Left renal pelvis (tissue), 4 donors: ENCODE measurements around the gene LMBR1. TPM values are rescaled to one million over a fixed set of nuclear protein-coding genes. Genes with fewer than 3 reads are reported as not detected.
"Not testable (repeated sequence)": the region's sequence is repeated elsewhere in the genome, so short reads cannot be mapped to it uniquely, and the experiment has no call there.

ENCODE experiments used
- DNase-seq, 4 donors: peaks; one replicate each; pipeline ENCODE4 v3.0.0-alpha.2; 2013; ENCODE audit warnings: low read depth in 4 of 4, low spot score in 3 of 4
- polyA plus RNA-seq, 4 donors: library from polyadenylated mRNA; unstranded; fragments of 120-200 nt; gene quantifications; one replicate each; pipeline ENCODE4 v1.2.1, GENCODE V29; 2013; ENCODE audit not compliant: insufficient read length in 4 of 4

The LMBR1 gene
- polyA plus RNA-seq, 4 donors, result 39.0 to 53.7 (median 47.3) TPM

- no peak for DNase-seq
These were observed 189.1 kb downstream of the LMBR1 start for GRCh38 chr7:156703773-156704482.

- DNase-seq, result no peak
These were observed 189.8 kb downstream of the LMBR1 start for GRCh38 chr7:156703209-156703608.

GRCh38 chr7:156702399-156702798 lies 190.6 kb downstream of the LMBR1 start:
- DNase-seq, result no peak

GRCh38 chr7:156701787-156702186 lies 191.2 kb downstream of the LMBR1 start:
- DNase-seq, result not testable (repeated sequence)

- not testable (repeated sequence) for DNase-seq
These were observed 194.5 kb downstream of the LMBR1 start for GRCh38 chr7:156698512-156698911.

GRCh38 chr7:156697283-156697682 lies 195.7 kb downstream of the LMBR1 start:
- DNase-seq, result not testable (repeated sequence)

- DNase-seq, result no peak
These were observed 199.4 kb downstream of the LMBR1 start for GRCh38 chr7:156693627-156694026.

GRCh38 chr7:156692849-156693248 lies 200.1 kb downstream of the LMBR1 start:
- DNase-seq, result no peak

- no peak for DNase-seq
These were observed 201.2 kb downstream of the LMBR1 start for GRCh38 chr7:156691764-156692163.

GRCh38 chr7:156684661-156685060 lies 208.3 kb downstream of the LMBR1 start:
- DNase-seq, result peak in 1 of 4 donors; percentile 21

- DNase-seq, result no peak
These were observed 208.7 kb downstream of the LMBR1 start for GRCh38 chr7:156684251-156684650.

- DNase-seq, result no peak
These were observed 210.1 kb downstream of the LMBR1 start for GRCh38 chr7:156682928-156683327.

- DNase-seq, result no peak
These were observed 212.7 kb downstream of the LMBR1 start for GRCh38 chr7:156680281-156680680.

- no peak for DNase-seq
These were observed 215.5 kb downstream of the LMBR1 start for GRCh38 chr7:156677374-156678054.

- DNase-seq, result no peak
These were observed 216.7 kb downstream of the LMBR1 start for GRCh38 chr7:156676263-156676662.

- DNase-seq, result no peak
These were observed 217.3 kb downstream of the LMBR1 start for GRCh38 chr7:156675721-156676120.

- no peak for DNase-seq
These were observed 219.1 kb downstream of the LMBR1 start for GRCh38 chr7:156673902-156674301.

- DNase-seq, result no peak
These were observed 219.5 kb downstream of the LMBR1 start for GRCh38 chr7:156673454-156673853.

GRCh38 chr7:156669035-156669828 lies 223.8 kb downstream of the LMBR1 start:
- no peak for DNase-seq

GRCh38 chr7:156668130-156668741 lies 224.7 kb downstream of the LMBR1 start:
- no peak for DNase-seq

- DNase-seq, result no peak
These were observed 225.9 kb downstream of the LMBR1 start for GRCh38 chr7:156667110-156667426.
